ENCODE results near the gene CTDSPL.

The CTDSPL gene

DNA sequence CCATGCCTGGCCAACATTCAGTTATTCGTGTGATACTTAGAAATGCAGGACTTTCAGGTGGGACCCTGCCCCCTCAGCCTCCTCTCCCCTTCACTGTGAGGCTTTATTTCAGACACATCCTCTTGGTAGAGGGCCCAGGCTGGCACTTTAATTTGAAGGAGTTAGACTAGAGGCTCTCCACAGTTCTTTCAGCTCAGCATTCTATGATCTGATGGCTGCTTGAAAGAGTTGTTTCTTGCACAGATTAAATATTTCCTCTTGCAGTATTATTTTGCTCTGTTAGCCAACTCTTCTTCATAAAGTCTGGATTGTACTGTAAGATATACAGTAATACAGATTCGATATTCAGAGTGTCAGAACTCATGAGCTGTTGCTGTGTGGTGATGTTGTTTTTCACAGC is 35.1 kb downstream of the CTDSPL start:
- no peak for DNase-seq

DNA sequence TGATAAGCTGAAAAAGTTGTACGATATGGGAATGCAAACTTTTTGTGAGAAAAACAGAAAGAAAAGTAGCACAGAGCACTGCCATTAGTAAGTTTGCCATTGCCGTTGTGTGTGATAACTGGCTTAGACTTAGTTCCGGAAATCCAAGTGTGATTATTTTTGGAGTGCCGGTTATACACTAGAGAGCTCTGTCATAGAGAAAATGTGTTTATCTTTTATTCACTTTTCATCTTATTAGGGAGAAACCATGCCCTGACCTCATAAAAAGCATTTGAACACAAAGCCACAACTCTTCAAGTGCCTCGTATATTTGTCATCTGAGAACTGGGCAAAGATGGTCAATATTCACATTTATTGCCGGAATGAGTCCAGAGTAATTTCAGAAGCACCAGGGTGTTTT is 36.1 kb downstream of the CTDSPL start:
- DNase-seq = no peak

DNA sequence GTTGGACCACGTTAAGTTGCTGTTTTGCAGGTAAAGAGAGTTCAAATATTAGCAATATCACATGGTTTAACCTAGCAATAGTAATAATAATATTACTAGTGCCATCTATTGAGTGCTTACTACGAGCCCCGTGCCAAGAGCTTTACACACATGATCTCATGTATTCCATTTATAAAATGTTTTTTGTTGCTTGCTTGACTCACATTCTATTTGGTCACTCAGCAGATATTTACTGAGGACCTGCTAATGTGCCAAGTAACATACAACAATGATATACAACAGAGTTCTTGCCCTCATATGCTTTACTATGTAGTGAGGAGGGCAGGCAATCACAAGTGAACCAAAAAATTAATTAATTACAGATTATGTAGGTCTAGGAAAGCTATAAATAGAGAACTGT is 36.7 kb downstream of the CTDSPL start:
- DNase-seq = no peak

DNA sequence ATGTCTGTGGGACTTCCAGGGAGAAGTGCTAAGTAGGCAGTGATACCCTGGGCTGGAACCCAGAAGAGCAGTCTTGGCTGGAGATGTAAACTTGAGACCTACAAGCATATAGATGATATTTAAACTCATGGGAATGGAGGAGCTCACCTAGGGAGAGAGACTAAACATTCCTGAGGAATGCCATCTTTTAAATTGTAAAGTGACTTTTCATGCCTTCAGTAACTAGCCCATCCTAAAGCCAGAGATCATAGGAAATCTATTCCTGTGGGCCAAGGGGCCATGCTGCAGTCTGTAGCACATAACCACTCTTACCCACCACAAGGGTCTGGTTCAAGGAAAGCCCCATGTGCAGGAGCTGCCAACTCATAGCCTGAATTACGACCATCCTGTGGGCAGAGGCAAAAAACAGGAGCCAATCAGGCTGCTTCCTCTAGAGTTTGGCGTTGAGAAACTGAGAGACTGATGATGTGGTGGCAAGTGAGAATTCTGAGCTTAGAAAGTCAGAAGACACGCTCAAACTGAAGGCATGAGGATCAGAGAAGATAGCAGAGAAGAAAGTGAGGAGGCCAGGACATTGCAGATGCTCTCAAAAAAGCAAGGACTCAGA is 37.5 kb downstream of the CTDSPL start:
- DNase-seq = no peak

DNA sequence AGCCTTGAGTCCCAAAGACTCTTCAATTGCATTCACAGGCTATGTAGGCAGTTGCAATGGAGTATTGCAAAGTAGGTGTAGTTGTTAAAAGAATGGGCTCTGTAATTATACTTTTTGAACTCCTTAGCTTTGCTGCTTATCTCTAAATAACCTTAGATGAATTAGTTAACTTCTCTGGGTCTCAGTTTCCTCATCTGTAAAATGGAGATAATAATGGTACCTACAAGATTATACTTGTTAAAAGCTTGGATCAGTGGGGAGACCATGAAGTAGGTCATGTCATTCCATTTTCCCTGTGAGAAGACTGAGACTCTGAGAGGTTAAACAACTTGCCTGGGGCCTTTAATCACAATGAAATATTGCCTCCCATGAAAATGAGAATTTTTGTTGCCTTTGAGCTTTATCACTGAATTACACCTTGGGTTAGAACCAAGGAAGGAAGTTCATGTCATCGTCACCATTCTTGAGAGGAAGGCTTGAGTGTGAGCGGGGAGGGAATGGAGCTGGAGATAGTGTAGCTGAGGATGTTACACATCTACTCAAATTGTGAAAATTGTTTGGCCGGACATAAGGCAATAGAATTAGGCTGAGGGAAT is 38.1 kb downstream of the CTDSPL start:
- no peak for DNase-seq

DNA sequence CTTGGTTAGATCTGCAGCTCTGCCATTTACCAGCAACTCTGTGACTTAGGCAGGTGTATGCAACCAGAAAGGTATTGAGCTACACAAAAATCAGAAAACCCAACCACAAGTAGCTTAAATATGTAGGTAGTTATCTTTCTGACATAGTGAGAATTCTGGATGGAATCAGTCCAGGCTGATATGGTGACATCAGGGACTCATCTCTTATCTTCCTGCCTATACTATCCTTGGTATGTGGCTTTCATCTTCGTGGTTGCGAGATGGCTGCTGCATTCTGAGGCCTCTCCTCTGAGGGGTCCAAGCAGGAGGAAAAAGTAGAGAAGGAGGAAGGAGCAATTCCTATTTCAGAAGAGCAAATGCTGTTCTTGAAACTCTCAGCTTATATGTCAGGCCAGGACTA is 40.0 kb downstream of the CTDSPL start:
- DNase-seq = no peak

DNA sequence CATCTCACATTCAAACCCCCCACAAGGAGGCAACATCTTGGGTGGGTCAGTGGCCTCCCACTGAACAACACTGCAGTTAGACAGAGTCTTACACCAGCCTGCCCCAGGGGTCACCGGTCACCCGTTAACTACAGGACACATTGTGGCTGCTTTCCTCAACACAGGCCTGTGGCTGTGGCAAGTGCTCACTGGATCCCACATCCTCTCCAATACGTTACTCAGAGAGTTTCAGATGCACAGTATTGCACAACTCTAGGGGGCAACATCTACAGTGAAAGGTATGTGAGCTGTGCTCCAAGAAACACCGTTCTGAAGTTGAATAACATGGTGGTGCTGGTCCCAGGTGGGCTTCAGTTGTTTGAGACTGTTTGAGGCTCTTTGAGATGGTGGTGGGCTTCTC is 41.0 kb downstream of the CTDSPL start:
- no peak for DNase-seq

DNA sequence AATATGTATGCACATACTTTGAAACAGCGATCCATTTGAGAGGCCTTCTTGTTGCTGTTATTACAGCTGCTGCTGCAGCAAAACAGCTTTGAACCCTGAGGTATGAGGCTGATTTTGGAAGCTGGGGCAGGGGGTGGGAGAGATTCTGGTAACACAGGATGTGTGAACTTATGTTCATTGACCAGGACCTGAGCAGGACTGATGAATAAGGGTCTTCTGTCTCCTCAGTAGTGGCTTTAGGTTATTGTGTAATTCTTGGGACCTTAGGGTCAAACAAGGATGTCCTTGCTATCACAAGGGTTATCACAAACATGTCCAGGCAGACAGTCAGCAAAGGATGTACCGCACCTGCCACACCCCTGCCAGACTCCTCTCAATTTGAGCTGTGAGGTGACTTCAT is 41.6 kb downstream of the CTDSPL start:
- no peak for DNase-seq

DNA sequence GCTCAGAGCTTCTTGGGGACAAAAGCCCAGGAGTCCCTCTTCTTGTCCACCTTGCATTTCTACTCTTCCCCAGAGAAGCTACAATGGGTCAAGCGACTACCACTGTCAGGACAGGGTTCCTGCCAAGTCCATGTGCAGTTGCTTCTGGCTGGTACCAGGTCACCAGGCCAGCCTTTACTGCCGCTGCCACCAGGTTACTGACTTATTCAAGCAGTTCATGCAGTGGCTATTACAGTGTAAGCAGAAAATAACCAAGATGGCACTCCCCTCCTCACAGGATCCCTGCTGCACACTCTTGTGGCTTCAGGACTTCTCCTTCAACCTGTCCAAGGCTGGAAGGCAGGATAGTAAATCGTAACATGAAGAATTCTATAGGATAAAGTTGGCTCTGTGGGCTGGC is 42.1 kb downstream of the CTDSPL start:
- DNase-seq = no peak

DNA sequence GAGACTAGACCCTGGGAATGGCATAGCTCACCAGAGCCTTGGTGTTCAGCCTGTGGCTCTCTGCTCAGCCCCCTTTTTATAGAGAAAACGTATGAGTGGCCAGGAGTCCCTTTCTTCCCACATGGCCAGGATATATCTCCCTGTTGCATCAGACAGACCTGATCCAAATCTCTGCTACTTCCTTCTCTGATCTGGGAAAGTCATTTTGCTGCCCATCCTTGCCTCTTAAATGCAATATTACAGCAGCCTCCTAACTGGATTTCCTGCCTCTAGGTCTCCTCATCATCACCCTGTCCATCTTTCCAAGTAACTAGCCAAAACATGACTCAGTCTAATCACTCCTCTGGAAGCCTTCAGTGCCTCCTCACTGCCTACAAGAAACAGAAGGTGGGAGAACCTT is 42.9 kb downstream of the CTDSPL start:
- DNase-seq = no peak

DNA sequence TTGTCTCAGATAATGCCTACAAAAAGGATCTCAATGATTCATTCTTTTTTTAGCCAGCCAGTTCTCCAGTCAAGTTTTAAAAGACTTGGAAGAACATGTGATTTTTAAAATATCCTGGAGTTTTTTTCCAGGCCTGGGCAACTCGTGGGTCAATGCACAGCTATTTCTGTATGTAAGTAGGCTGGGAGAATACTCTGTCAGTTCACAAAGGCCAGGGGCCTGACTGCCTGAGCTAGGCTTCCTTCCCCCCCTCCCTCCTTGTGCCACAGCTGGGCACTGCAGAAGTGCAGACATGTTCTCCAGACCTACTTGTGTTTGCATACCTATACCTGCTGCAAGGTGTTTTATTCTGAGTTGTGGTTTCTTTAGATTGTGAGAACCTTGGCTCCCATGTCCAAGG is 43.7 kb downstream of the CTDSPL start:
- no peak for DNase-seq

DNA sequence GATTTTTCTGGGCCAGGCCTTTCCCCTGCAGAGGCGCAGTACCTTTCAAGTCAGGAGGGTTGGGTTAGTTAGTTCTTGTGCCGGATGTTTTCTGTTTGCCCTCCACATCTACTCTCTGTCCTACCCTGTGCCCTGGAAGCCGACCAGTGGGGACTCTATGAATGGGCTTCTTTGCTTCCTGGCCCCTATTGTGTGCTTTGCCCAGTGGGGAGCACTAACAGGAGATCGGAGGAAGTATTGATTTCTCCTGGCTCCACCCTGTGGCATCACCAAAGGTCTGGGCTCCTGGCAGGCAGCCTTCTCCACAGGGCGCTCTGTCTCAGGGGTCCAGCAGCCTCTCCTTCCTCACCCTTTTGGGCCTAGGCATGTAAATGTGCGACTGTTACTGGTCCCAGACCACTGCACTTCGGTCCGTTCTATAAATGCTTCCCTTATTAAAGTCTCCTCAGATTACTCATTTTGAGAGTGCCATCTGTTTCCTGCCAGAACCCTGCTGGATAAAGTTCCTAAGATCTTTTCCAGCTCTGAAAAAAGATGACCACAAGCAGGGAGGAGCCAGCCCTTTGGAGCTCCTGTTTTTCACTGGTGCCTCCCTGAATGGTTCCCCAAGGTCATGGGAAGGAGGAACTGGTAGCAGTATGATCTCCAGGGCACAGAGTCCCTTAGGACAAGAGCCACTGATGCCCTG is 44.5 kb downstream of the CTDSPL start:
- DNase-seq = no peak

DNA sequence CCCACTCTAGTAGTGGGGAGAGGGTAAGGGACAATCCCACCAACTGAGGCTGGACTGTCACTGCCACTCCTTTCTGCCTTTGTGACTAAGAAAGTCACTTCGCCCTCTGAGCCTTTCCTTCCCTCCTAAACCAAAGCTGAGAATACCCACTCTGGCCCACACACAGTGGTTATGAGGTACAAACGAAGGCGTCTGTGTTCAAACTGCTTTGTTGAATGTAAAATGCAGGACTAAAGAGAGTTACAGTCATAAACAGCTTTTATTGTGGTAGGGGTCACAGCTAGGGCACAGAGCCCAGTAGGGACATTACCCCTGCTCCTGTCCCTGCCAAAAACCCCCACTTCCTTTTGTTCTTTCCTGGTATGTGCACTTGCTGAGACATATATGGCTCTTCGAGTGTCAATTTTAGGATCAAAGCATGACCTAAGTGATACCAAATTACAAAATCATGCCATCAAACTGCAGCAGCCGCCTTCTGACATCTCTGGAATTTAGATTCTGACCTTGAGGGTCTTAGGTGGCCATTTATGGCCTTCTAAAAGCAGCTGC is 45.1 kb downstream of the CTDSPL start:
- DNase-seq = no peak

DNA sequence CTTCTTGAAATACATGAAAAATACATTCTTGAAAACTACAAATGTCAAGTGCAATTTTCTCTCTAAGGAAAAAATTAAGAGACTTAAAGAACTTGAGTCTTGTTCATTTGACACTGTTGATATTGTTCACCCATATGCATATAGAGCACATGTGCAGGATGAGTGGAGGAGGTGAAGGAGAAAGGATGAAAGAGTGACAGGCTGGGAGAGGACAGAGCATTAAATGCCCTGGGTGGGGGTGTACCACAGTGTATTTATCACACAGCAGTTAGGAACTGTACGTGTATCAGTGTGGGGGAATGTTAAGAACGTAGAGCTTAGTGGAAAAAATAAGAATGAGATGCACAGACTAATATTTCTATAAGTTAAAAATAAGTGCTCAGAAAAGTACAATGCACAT is 45.7 kb downstream of the CTDSPL start:
- DNase-seq = no peak

DNA sequence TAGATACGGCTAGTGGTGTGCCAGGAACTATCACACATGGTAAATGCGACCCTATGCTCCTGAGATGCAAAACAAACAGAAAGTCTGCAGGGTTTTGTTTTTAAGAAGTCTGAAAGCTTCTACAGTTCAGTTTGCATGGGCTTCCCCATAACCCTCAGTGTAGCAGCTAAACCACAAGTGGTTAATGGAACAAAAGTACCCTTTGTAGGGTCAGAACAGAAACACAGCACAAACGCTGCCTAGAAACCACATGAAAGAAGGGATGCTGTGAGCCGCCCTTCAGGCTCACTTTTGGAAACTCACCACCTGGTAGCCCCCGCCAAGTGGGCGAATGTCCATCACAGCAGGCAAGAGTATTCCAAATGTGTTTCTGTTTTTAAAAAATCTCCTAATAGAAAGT is 46.2 kb downstream of the CTDSPL start:
- DNase-seq = no peak

DNA sequence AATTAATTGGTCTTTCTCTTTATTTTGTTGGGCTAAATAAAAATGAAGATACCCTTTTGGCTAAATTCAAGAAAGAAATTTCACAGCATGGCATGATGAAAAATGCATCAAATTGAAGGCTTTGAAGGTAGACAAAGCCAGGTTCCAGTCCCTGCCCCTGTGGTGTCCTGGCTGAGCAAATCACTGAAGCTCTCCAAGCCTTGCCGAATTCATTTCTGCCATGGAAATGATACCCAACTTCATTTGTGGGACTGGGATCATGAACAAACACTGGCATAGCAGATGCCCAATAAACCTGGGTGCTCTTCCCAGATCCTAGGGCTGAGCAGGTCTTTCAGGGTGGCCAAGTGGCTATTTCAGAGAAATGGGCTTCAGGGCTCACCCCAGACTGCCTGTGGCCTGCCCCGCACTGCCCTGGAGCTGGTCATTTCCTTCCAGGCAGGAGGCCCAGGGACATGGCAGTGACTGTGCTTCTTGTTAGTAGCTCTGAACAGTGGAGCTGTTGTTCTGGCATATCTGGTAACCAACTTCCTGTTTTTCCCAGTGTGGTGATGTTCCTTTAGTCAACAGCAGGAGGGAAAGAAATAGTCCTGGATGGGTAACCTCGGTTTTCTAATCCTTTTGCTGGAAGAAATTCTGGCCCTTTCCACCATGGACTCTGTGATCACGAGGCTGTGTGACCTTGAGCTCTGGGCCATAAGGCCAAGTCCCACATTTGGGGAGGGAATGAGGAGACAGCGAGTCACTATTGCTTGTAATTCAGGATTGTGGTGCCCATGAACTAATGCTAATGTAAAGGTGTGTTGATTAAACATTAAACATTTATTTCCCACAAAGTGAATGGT is 47.6 kb downstream of the CTDSPL start:
- DNase-seq = no peak

DNA sequence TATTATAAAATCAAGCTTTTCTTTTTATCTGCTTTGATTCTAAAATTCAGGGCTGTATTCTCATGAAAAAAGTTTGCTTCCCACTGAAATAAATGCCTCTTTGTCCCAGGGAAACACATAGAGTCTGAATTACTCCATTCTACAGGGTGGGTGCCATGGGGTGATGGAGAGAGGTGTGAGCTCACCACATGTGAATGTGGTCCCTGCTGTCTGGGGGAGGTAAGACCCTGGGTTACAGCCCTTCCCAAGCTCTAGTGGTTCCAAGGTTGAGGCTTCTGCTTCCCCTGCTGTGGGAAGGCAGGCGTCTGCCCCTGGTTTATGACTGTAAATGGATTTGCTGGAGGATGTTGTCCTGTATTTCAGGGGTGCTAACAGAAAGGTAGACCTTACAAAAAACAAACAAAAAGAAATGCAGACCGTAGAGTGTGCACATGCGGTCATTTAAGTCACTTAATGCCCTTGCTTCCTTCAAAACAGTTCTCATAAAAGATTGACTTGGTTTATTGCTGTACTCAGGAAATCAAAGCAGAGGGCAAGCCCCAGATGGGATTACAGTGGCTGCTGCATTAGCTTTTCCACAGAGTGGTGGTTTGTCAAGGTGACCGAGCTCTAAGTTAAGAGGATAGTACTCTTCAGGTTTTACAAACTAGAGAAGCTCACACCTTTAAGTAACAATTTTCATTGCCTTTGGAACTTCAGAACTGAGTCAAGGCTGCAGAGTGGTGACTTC is 49.2 kb downstream of the CTDSPL start:
- no peak for DNase-seq

DNA sequence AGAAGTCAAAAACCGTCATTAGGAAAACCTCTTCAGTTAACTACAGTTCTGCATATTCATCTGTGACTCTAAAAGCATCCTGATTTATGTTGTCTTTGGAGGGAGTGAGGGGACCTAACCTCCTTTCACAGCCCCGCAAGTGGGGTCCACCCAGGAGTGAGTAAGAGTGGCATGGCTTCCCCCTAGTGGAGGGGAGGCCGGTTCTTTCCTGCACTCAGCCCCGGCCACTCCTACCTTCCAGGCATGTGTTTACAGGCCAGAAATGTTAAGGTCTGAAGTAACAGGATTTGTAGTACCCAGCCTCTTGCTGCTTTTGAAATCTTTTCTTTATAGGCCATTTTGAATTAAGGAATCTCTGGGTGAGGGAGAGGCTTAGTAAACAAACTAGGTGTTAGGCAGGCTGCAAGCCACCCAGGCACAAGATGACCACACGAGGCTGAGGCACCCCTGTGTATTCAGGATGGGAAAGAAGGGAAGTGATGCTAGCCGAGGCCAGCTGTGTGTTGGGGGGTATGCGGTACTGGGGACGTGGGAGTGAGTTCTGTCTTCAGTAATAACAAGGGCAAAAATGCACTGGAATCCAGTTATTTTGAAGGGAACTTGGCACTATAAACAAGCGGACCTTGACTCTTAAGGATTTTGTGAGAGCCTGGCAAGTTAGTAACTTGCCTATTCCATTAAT is 50.5 kb downstream of the CTDSPL start:
- DNase-seq = no peak

DNA sequence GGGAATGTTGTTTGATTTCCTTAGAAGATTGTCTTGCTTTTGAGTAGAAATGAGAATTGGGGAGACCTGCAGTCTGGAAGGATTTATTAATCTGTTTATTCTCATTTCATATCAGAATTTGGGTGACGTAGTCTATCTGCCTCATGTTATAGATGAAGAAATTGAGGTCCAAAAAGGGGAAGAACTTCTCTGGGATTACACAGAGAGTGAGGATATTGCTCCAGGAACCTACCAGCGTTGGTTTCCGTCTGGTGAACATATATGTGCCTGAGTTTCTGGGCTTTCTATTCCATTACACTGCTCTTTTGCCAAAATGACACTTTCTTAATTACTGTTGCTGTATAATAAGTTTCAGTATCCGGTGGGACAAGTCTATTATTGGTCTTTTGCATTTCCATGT is 51.8 kb downstream of the CTDSPL start:
- DNase-seq = no peak

DNA sequence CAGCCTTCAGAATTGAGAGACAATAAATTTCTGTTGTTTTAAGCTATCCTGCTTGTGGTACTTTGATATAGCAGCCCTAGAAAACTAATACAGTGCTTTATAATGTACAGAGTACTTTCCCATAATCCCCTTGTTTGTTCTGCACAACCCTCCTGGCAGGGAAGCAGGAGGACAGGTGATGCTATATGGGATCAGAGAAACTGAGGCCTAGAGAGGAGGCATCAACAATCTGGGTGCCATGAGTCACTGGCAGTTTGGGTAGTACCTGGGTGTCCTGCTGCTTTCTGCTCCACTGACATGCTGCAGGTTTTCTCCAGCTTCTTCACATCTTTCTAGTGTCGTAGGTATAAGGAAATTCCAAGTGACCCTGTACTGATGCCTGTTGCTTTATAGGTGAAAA is 55.0 kb downstream of the CTDSPL start:
- DNase-seq = no peak

DNA sequence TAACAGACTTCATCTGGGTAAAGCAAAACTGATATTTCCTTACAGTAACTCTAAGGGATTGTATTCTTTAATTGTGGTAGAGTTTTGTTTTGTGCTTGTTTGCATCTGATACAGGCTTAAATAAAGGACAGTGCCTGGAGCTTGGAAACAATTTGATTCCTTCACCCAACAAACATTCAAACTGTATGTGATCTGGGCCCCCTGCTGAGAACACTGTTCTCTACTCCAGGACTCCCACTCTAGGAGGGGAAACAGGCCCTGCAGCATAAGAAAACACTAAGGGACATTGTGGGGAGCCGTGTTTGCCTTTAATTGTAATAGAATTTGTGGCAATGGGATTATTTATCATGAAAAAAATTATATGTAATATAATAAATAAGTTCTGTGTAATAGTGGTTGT is 56.9 kb downstream of the CTDSPL start:
- no peak for DNase-seq

DNA sequence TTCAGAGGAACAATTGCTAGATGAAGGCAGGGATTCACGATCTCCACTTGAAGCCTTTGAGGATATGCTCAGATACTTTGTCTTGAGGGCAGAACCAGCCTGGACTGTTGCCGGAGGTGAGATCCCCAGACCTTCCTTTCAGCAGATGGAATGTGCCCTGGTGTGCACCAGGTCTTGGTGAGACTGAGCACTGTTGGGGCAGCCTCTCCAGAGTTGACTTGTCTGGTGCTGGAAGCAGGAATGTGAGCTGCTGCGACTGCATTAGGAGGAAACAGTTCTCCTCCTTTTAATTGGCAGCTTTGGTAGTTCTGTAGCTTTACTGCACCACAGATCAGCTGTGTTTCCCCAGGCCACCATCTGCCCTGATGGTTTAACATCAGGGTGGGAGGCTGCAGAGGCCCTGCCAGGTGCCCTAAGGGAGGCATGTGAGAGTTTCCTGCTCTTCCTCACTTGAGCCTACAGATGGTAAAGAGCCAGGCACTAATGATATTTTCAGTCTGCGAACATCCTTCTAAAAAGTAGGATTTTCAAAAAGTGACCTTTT is 58.5 kb downstream of the CTDSPL start:
- DNase-seq = no peak

Data from NCI-H1105 (cell line).